HepG2 (cell line): ENCODE data around the gene TEX19. TPM values are rescaled to one million over a fixed set of nuclear protein-coding genes. Genes with fewer than 3 reads are reported as not detected.

Source experiments
- BHLHE40 ChIP-seq: IDR thresholded peaks from 2 replicates; pipeline ENCODE4 v1.6.1; 2011; ENCODE audit warnings: low read length, improper control_type of control experiment
- CHCHD3 ChIP-seq: sonication (generic); formaldehyde crosslinking; IDR thresholded peaks from 2 replicates; pipeline ENCODE4 v1.8.0; 2022; ENCODE audit warnings: mild to moderate bottlenecking, missing genetic modification reagents, moderate library complexity
- EZH2 ChIP-seq: conservative IDR thresholded peaks from 2 replicates; pipeline ENCODE4 v1.6.1; 2012; ENCODE audit warnings: mild to moderate bottlenecking, low read depth, low read length, moderate library complexity
- HOXD1 ChIP-seq: sonication (generic); formaldehyde crosslinking; IDR thresholded peaks from 2 replicates; pipeline ENCODE4 v1.5.0; 2020; ENCODE audit warnings: missing genetic modification reagents
- KLF16 ChIP-seq, 2 experiments: sonication (generic) in 1 of 2; formaldehyde crosslinking in 1 of 2; IDR thresholded peaks; 2 replicates each; pipeline versions ENCODE4 v1.6.1 to v1.8.0; 2016 to 2023; ENCODE audit warnings: missing genetic modification reagents in 2 of 2, missing compliant biosample characterization in 1 of 2
- NCOA1 ChIP-seq: sonication (generic); formaldehyde crosslinking; IDR thresholded peaks from 2 replicates; pipeline ENCODE4 v1.9.0; 2021; ENCODE audit warnings: missing genetic modification reagents
- NCOR1 ChIP-seq: fragments of 200-600 bp; sonication (generic); IDR thresholded peaks from 2 replicates; pipeline ENCODE4 v1.7.0; 2017; ENCODE audit warnings: antibody characterized with exemption, low read length, borderline replicate concordance
- NFKBIZ ChIP-seq: IDR thresholded peaks from 2 replicates; pipeline ENCODE4 v1.6.1; 2018; ENCODE audit warnings: missing genetic modification reagents, missing compliant biosample characterization
- SMYD3 ChIP-seq: sonication (generic); formaldehyde crosslinking; IDR thresholded peaks from 2 replicates; pipeline ENCODE4 v1.8.1; 2023; ENCODE audit warnings: mild to moderate bottlenecking, missing genetic modification reagents
- SRY ChIP-seq: sonication (generic); formaldehyde crosslinking; IDR thresholded peaks from 2 replicates; pipeline ENCODE4 v1.8.0; 2022; ENCODE audit warnings: mild to moderate bottlenecking, missing genetic modification reagents
- STAT5B ChIP-seq: sonication (generic); formaldehyde crosslinking; IDR thresholded peaks from 2 replicates; pipeline ENCODE4 v1.4.0; 2020; ENCODE audit warnings: missing genetic modification reagents
- TARDBP ChIP-seq: sonication (generic); formaldehyde crosslinking; IDR thresholded peaks from 2 replicates; pipeline ENCODE4 v1.8.0; 2022; ENCODE audit warnings: mild to moderate bottlenecking, missing genetic modification reagents
- ZFP62 ChIP-seq: sonication (generic); formaldehyde crosslinking; IDR thresholded peaks from 2 replicates; pipeline ENCODE4 v1.4.0; 2020; ENCODE audit warnings: missing genetic modification reagents
- ZNF3 ChIP-seq: IDR thresholded peaks from 2 replicates; pipeline ENCODE4 v1.7.0; 2017; ENCODE audit warnings: inconsistent platforms
- ZNF34 ChIP-seq: sonication (generic); formaldehyde crosslinking; IDR thresholded peaks from 2 replicates; pipeline ENCODE4 v1.4.0; 2020; ENCODE audit warnings: mild to moderate bottlenecking, missing genetic modification reagents, borderline replicate concordance
- ZNF382 ChIP-seq: sonication (generic); formaldehyde crosslinking; IDR thresholded peaks from 2 replicates; pipeline ENCODE4 v1.5.0; 2020; ENCODE audit warnings: missing genetic modification reagents, mild to moderate bottlenecking, borderline replicate concordance
- ZNF598 ChIP-seq: sonication (generic); formaldehyde crosslinking; IDR thresholded peaks from 2 replicates; pipeline ENCODE4 v1.5.1; 2020; ENCODE audit warnings: mild to moderate bottlenecking, missing genetic modification reagents, borderline replicate concordance
- ZNF776 ChIP-seq: sonication (generic); formaldehyde crosslinking; IDR thresholded peaks from 2 replicates; pipeline ENCODE4 v1.4.0; 2020; ENCODE audit warnings: mild to moderate bottlenecking, missing genetic modification reagents
- ZSCAN9 ChIP-seq: IDR thresholded peaks from 2 replicates; pipeline ENCODE4 v1.6.1; 2016; ENCODE audit warnings: borderline replicate concordance
- polyA plus RNA-seq, 8 experiments: library from polyadenylated mRNA; depleted of rRNA in 3 of 8; stranded (reverse) in 7 of 8; unstranded in 1 of 8; fragments of >200 nt; fragmentation: Illumina TruSeq in 4 of 8; extraction: Trizol in 4 of 8; gene quantifications; 2 replicates each; pipeline versions ENCODE4 v1.2.1 to v1.2.3, GENCODE V29; 2011 to 2016; ENCODE audit warnings: low read depth in 4 of 8, missing spikeins in 1 of 8, mixed read lengths in 1 of 8; ENCODE audit not compliant: insufficient read depth in 1 of 8
- total RNA-seq, 5 experiments: library from RNA; depleted of rRNA; stranded (reverse); fragments of >200 nt; fragmentation: Illumina TruSeq; extraction: Trizol; gene quantifications; 2 replicates each; pipeline ENCODE4 v1.2.3, GENCODE V29; 2016; ENCODE audit warnings: low read depth in 1 of 5
- TF ChIP-seq, protein P1 (sequence below): sonication (generic); formaldehyde crosslinking; IDR thresholded peaks from 2 replicates; pipeline ENCODE4 v1.5.1; 2020; ENCODE audit warnings: missing genetic modification reagents, mild to moderate bottlenecking, borderline replicate concordance
- TF ChIP-seq, protein P2 (sequence below): sonication (generic); formaldehyde crosslinking; IDR thresholded peaks from 2 replicates; pipeline ENCODE4 v1.8.1; 2023; ENCODE audit warnings: missing genetic modification reagents, inconsistent platforms, borderline replicate concordance
- TF ChIP-seq, protein P3 (sequence below): sonication (generic); formaldehyde crosslinking; IDR thresholded peaks from 2 replicates; pipeline ENCODE4 v1.5.0; 2020; ENCODE audit warnings: missing genetic modification reagents
- TF ChIP-seq, protein P4 (sequence below): IDR thresholded peaks from 2 replicates; pipeline ENCODE4 v1.6.1; 2016; ENCODE audit warnings: mild to moderate bottlenecking
- TF ChIP-seq, protein P5 (sequence below): sonication (generic); formaldehyde crosslinking; IDR thresholded peaks from 2 replicates; pipeline ENCODE4 v1.4.0; 2020; ENCODE audit warnings: missing genetic modification reagents

TEX19 gene
- total and polyA plus RNA-seq, 2 of the 13 experiments (the other 11 are each of a cell fraction or from before 2014, with no cell fraction given) = 1.3 to 6.0 TPM

DNA sequence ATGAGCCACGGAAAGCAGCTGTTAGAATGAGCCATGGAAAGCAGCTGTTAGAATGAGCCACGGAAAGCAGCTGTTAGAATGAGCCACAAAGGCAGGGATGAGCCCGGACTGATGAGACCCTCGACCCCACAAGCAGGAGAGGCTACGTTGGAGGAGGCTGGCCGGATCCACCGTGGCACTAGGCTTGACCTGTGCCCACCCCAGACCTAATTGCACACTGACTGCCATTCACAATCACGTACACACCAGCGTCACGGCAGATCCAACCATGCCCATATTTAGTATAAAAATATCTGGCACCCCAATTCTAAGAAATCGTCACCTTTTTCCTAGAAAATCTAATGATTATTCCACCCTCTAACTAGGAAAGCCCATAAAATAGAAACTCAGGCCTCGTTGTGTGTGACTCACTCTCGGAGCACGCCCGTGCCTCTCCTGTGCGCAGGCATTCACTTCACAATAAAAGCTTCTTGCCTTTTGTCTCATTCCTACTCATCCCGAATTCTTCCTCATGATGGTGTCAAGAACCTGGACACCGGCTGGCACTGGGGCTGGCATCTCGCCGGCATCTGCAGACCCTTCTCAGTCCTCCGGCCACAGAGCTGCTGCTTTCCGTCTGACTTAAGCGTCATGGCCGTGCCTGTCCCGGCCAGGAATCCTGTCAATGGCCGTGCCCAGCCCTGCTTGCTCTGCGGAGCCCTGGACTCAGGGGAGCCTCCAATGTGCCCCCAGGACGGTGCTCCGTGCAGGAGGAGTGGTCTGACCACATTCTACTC, 20.0 kb upstream of the TEX19 start (continued):
- TF ChIP-seq, protein P1, sequence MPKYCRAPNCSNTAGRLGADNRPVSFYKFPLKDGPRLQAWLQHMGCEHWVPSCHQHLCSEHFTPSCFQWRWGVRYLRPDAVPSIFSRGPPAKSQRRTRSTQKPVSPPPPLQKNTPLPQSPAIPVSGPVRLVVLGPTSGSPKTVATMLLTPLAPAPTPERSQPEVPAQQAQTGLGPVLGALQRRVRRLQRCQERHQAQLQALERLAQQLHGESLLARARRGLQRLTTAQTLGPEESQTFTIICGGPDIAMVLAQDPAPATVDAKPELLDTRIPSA = no peak
- TF ChIP-seq NFKBIZ (peak; percentile 49; the same call in 1 of the 2 replicates), ZNF34 (CRISPR knock-in tag) (no peak), KLF16 (CRISPR knock-in tag; IDR thresholded peaks at IDR 0.05) (no peak), CHCHD3 (CRISPR knock-in tag) (no peak), BHLHE40 (peak; percentile 71), ZNF3 (no peak), NCOA1 (CRISPR knock-in tag) (no peak), EZH2 (no peak), ZFP62 (no peak), TARDBP (CRISPR knock-in tag) (0 out of 2 replicates have a peak, but pooled peaks have one; percentile 35), HOXD1 (CRISPR knock-in tag) (no peak), ZNF598 (peak; percentile 59; the same call in 1 of the 2 replicates), ZNF776 (CRISPR knock-in tag) (no peak), SMYD3 (no peak), SRY (no peak), ZNF382 (CRISPR knock-in tag) (no peak), ZSCAN9 (no peak), STAT5B (CRISPR knock-in tag) (no peak), NCOR1 (no peak)
- TF ChIP-seq, protein P2, sequence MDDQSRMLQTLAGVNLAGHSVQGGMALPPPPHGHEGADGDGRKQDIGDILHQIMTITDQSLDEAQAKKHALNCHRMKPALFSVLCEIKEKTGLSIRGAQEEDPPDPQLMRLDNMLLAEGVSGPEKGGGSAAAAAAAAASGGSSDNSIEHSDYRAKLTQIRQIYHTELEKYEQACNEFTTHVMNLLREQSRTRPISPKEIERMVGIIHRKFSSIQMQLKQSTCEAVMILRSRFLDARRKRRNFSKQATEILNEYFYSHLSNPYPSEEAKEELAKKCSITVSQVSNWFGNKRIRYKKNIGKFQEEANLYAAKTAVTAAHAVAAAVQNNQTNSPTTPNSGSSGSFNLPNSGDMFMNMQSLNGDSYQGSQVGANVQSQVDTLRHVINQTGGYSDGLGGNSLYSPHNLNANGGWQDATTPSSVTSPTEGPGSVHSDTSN (CRISPR knock-in tag) = no peak
- TF ChIP-seq, protein P3, sequence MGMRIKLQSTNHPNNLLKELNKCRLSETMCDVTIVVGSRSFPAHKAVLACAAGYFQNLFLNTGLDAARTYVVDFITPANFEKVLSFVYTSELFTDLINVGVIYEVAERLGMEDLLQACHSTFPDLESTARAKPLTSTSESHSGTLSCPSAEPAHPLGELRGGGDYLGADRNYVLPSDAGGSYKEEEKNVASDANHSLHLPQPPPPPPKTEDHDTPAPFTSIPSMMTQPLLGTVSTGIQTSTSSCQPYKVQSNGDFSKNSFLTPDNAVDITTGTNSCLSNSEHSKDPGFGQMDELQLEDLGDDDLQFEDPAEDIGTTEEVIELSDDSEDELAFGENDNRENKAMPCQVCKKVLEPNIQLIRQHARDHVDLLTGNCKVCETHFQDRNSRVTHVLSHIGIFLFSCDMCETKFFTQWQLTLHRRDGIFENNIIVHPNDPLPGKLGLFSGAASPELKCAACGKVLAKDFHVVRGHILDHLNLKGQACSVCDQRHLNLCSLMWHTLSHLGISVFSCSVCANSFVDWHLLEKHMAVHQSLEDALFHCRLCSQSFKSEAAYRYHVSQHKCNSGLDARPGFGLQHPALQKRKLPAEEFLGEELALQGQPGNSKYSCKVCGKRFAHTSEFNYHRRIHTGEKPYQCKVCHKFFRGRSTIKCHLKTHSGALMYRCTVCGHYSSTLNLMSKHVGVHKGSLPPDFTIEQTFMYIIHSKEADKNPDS (CRISPR knock-in tag) = no peak
- TF ChIP-seq, protein P4, sequence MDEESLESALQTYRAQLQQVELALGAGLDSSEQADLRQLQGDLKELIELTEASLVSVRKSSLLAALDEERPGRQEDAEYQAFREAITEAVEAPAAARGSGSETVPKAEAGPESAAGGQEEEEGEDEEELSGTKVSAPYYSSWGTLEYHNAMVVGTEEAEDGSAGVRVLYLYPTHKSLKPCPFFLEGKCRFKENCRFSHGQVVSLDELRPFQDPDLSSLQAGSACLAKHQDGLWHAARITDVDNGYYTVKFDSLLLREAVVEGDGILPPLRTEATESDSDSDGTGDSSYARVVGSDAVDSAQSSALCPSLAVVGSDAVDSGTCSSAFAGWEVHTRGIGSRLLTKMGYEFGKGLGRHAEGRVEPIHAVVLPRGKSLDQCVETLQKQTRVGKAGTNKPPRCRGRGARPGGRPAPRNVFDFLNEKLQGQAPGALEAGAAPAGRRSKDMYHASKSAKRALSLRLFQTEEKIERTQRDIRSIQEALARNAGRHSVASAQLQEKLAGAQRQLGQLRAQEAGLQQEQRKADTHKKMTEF (CRISPR knock-in tag) = peak; percentile 56; the same call in 1 of the 2 replicates
- TF ChIP-seq, protein P5, sequence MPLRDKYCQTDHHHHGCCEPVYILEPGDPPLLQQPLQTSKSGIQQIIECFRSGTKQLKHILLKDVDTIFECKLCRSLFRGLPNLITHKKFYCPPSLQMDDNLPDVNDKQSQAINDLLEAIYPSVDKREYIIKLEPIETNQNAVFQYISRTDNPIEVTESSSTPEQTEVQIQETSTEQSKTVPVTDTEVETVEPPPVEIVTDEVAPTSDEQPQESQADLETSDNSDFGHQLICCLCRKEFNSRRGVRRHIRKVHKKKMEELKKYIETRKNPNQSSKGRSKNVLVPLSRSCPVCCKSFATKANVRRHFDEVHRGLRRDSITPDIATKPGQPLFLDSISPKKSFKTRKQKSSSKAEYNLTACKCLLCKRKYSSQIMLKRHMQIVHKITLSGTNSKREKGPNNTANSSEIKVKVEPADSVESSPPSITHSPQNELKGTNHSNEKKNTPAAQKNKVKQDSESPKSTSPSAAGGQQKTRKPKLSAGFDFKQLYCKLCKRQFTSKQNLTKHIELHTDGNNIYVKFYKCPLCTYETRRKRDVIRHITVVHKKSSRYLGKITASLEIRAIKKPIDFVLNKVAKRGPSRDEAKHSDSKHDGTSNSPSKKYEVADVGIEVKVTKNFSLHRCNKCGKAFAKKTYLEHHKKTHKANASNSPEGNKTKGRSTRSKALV (CRISPR knock-in tag) = no peak
